Measurements from ENCODE around the gene SCRT2. TPM values are rescaled to one million over a fixed set of nuclear protein-coding genes. Genes with fewer than 3 reads are reported as not detected.

The SCRT2 gene
- total RNA-seq, 1 experiment from 2014 or later: not detected

DNA sequence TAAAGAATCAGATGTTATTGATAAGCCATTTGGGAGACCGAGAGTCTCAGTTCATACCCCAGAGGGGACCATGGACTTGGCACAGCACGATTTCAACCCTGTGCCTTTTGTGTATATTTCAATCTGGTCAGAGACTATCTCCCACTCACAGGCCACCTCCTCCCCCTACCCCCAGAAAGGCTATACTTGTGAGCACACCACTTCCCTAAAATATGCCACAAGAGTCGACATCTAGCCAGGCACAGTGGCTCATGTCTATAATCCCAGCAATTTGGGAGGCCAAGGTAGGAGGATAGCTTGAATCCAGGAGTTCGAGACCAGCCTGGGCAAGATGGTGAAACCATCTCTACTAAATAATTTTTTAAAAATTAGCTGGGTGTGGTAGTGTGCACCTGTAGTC lies 51.9 kb downstream of the SCRT2 start:
- no peak for DNase-seq (ENCODE audit: low read depth, low spot score)
- in situ Hi-C loops (cut with HindIII; ENCODE audit: low pct_unique_long_range_greater_than_20kb, low sequenced_read_pairs): no loop called here

DNA sequence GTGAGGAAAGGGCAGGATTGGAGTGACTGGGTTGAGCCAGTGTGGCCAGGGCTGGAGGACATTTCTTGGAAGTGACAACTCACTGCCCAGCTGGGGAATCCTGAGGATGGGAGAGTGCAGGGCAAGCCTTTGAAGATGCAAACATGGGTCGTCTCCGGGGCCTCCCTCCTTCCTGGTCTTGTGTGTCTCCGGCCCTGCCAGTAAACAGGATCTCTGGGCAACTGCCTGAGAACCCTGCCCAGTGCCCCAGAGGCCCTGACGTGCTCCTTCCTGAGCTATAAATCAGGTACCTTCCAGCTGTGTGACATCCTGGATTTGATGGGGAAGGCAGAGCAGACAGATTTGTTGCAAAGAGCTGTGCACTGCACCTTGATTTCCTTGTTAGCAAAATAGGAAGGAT lies 52.6 kb downstream of the SCRT2 start:
- in situ Hi-C loops (cut with HindIII; ENCODE audit: low pct_unique_long_range_greater_than_20kb, low sequenced_read_pairs): no loop called here

DNA sequence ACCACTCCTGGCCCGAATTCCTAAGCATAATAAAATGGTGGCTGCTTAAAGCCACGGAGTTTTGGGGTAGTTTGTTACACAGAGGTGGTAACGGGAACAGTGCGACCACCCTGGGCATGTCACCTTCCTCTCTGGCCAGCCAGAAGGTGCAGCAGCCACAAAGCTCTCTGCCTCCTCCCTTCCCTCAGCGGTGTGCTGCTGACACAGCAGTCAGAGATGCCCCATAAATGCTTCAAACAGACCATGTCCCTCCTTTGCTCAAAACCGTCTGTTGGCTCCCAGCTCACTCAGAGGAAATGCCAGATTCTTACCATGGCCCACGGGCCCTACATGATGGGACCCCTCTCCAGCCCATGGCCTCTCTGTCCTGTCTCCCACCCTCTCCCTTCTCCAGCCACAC lies 53.4 kb downstream of the SCRT2 start:
- DNase-seq (ENCODE audit: low read depth, low spot score): no peak
- in situ Hi-C loops (cut with HindIII; ENCODE audit: low pct_unique_long_range_greater_than_20kb, low sequenced_read_pairs): no loop called here

More for the DNA sequence above, 52.6 kb downstream of the SCRT2 start:
- DNase-seq (ENCODE audit: low read depth, low spot score): no peak

- no peak for DNase-seq (ENCODE audit: low read depth, low spot score)
- in situ Hi-C loops (cut with HindIII; ENCODE audit: low pct_unique_long_range_greater_than_20kb, low sequenced_read_pairs): no loop called here
Measured at GRCh38 chr20:621125-621756, 54.4 kb downstream of the SCRT2 start.

- in situ Hi-C loops (cut with HindIII; ENCODE audit: low pct_unique_long_range_greater_than_20kb, low sequenced_read_pairs): no loop called here
- no peak for DNase-seq (ENCODE audit: low read depth, low spot score)
Measured at GRCh38 chr20:620246-620645, 55.4 kb downstream of the SCRT2 start.

- in situ Hi-C loops (cut with HindIII; ENCODE audit: low pct_unique_long_range_greater_than_20kb, low sequenced_read_pairs): no loop called here
- no peak for DNase-seq (ENCODE audit: low read depth, low spot score)
Measured at GRCh38 chr20:618980-619379, 56.6 kb downstream of the SCRT2 start.

DNA sequence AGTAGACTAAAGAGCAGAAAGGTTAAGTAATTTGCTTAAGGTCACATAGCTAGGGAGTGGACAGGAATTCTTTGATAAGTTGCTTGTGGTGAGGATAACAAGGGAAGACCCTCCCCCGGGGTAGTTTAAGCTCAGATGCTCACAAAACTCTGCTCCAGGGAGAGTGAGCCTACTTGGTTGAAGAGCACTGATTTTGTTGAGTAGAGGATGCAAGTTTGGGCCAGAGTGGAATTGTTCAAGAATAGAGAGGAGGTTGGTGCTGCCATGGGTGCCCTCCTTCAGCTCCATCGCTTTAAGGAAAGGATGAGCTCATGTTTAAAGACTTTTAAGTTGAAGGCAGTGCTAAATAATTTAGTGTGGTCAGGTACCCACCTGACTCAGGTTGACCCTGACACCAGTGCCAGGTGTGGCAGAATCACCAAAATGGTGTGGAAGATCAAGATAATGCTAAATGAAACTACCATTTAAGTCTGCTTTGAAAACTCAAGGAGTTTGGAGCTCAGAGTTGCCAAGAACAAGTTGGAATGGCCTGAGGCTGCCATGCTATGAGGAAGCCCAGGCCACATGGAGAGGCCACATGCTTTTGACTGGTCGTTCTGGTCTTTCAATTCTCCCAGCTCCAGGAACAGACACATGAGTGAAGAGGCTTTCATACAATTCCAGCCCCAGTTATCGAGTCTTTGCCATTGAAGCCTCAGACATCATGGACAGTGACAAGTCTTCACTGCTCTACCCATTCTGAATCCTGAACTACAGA lies 57.5 kb downstream of the SCRT2 start:
- DNase-seq (ENCODE audit: low read depth, low spot score): no peak
- in situ Hi-C loops (cut with HindIII; ENCODE audit: low pct_unique_long_range_greater_than_20kb, low sequenced_read_pairs): no loop called here

- no peak for DNase-seq (ENCODE audit: low read depth, low spot score)
- in situ Hi-C loops (cut with HindIII; ENCODE audit: low pct_unique_long_range_greater_than_20kb, low sequenced_read_pairs): no loop called here
Measured at GRCh38 chr20:615514-615913, 60.1 kb downstream of the SCRT2 start.

- in situ Hi-C loops (cut with HindIII; ENCODE audit: low pct_unique_long_range_greater_than_20kb, low sequenced_read_pairs): no loop called here
- no peak for DNase-seq (ENCODE audit: low read depth, low spot score)
Measured at GRCh38 chr20:611843-612185, 63.8 kb downstream of the SCRT2 start.

Other genes starting within 250 kb of the SCRT2 start
- 62.5 and 63.0 TPM in 2 replicates for gene TBC1D20, start 213.3 kb downstream of the SCRT2 start, total RNA-seq (2014; rRNA removed; shearing (Covaris generic))
- 168 and 179 TPM in 2 replicates for gene CSNK2A1, start 132.0 kb downstream of the SCRT2 start, total RNA-seq (2014; rRNA removed; shearing (Covaris generic))
- gene TCF15, start 65.5 kb downstream of the SCRT2 start, total RNA-seq (2014; rRNA removed; shearing (Covaris generic)): not detected in 2 replicates
- 111 and 125 TPM in 2 replicates for gene SRXN1, start 22.6 kb downstream of the SCRT2 start, total RNA-seq (2014; rRNA removed; shearing (Covaris generic))
- gene SLC52A3, start 92.7 kb upstream of the SCRT2 start, total RNA-seq (2014; rRNA removed; shearing (Covaris generic)): 0.03 and 0.11 TPM in 2 replicates
- 2.6 and 3.3 TPM in 2 replicates for gene FAM110A, start 157.9 kb upstream of the SCRT2 start, total RNA-seq (2014; rRNA removed; shearing (Covaris generic))
- gene ANGPT4, start 240.5 kb upstream of the SCRT2 start, total RNA-seq (2014; rRNA removed; shearing (Covaris generic)): not detected in 2 replicates